Panc1 (cell line): ENCODE measurements around the gene HDAC1. TPM values are rescaled to one million over a fixed set of nuclear protein-coding genes. Genes with fewer than 3 reads are reported as not detected.
A peak's percentile ranks its signal among the peaks of the same experiment; 100 is the strongest.

Experiments used
- ATAC-seq: fragments of 200-7000 bp; cut with Tn5 transposase; 2 replicates; pipeline ENCODE4 v1.9.1; 2020; ENCODE audit warnings: mild to moderate bottlenecking, moderate library complexity
- BruUV-seq: library from RNA; stranded (reverse); fragments of 400-500 nt; replicated peaks from 2 replicates; lab custom pipeline; 2021; lab: Mats Ljungman, UMichigan
- CTCF ChIA-PET: fragments of 300-600 bp; sonication (Branson Sonifier 250); formaldehyde crosslinking; loops from one replicate; lab custom pipeline; 2022; ENCODE audit warnings: antibody characterized with exemption; lab: Charles Lee
- POLR2A ChIA-PET: fragments of 300-600 bp; sonication (Branson Sonifier 250); formaldehyde crosslinking; loops from one replicate; lab custom pipeline; 2022; ENCODE audit warnings: antibody characterized with exemption; lab: Charles Lee
- DNase-seq: peaks from one replicate; pipeline ENCODE4 v3.0.0-alpha.2; 2010; ENCODE audit warnings: low read depth, low spot score
- H3K27ac ChIP-seq: 2 replicates; pipeline ENCODE4 v1.5.1; 2011; ENCODE audit warnings: mild to moderate bottlenecking, low read length, inconsistent platforms
- H3K27me3 ChIP-seq: fragments of 200-500 bp; sonication (Bioruptor generic); 2 replicates; pipeline ENCODE4 v1.6.0; 2014; ENCODE audit warnings: low read length, inconsistent platforms; ENCODE audit not compliant: control insufficient read depth, insufficient read depth
- H3K36me3 ChIP-seq: fragments of 200-500 bp; sonication (Bioruptor generic); 2 replicates; pipeline ENCODE4 v1.5.1; 2014; ENCODE audit warnings: inconsistent platforms, mild to moderate bottlenecking, low read length, moderate library complexity; ENCODE audit not compliant: control insufficient read depth, insufficient read depth
- H3K4me1 ChIP-seq: 2 replicates; pipeline ENCODE4 v1.5.1; 2011; ENCODE audit warnings: inconsistent platforms, mild to moderate bottlenecking, low read length, moderate library complexity; ENCODE audit not compliant: control insufficient read depth, insufficient read depth
- H3K4me3 ChIP-seq, 2 experiments: 2 replicates each; pipeline ENCODE4 v1.5.1; 2011 to 2012; ENCODE audit warnings: low read depth in 2 of 2, low read length in 2 of 2, mild to moderate bottlenecking in 2 of 2, inconsistent platforms in 1 of 2, moderate library complexity in 1 of 2
- H3K9me3 ChIP-seq: fragments of 200-500 bp; sonication (Bioruptor generic); 2 replicates; pipeline ENCODE4 v1.5.1; 2014; ENCODE audit warnings: low read depth, mild to moderate bottlenecking, inconsistent platforms, low read length, moderate library complexity; ENCODE audit not compliant: control insufficient read depth, insufficient read depth
- POLR2AphosphoS5 ChIP-seq: IDR thresholded peaks from 2 replicates; pipeline ENCODE4 v1.6.1; 2012; ENCODE audit warnings: mild to moderate bottlenecking, low read depth, low read length, moderate library complexity
- SIN3A ChIP-seq: IDR thresholded peaks from 2 replicates; pipeline ENCODE4 v1.6.1; 2012; ENCODE audit warnings: low read depth, mild to moderate bottlenecking, low read length, moderate library complexity, borderline replicate concordance; ENCODE audit not compliant: insufficient read depth
- TCF7L2 ChIP-seq: IDR thresholded peaks from 2 replicates; pipeline ENCODE4 v1.6.1; 2011; ENCODE audit warnings: mild to moderate bottlenecking, low read depth, low read length, inconsistent platforms
- in situ Hi-C: cut with HindIII; loops from 2 replicates; pipeline ENCODE4 v1.10.0; 2016; ENCODE audit warnings: low sequenced_read_pairs, low pct_unique_long_range_greater_than_20kb
- intact Hi-C: fragments of 100-400 bp; cut with micrococcal nuclease; formaldehyde crosslinking; loops from one replicate; pipeline ENCODE4 v1.10.0; 2022; ENCODE audit not compliant: unreplicated experiment
- total RNA-seq: library from RNA; stranded (reverse); gene quantifications from one replicate; pipeline ENCODE4 v1.2.1, GENCODE V29; 2021; ENCODE audit not compliant: unreplicated experiment
- TF ChIP-seq, protein P1 (sequence below): fragments of 450-650 bp; IDR thresholded peaks from 2 replicates; pipeline ENCODE4 v1.5.1; 2017; ENCODE audit warnings: mild to moderate bottlenecking
- TF ChIP-seq, protein P2 (sequence below), 2 experiments: IDR thresholded peaks; 2 replicates each; pipeline ENCODE4 v1.6.1; 2011 to 2012; ENCODE audit warnings: low read depth in 2 of 2, control low read depth in 1 of 2, low read length in 1 of 2, mild to moderate bottlenecking in 1 of 2, moderate library complexity in 1 of 2; ENCODE audit not compliant: insufficient read depth in 1 of 2

HDAC1 gene
- total RNA-seq, 1 experiment from 2014 or later: 256 TPM

DNA sequence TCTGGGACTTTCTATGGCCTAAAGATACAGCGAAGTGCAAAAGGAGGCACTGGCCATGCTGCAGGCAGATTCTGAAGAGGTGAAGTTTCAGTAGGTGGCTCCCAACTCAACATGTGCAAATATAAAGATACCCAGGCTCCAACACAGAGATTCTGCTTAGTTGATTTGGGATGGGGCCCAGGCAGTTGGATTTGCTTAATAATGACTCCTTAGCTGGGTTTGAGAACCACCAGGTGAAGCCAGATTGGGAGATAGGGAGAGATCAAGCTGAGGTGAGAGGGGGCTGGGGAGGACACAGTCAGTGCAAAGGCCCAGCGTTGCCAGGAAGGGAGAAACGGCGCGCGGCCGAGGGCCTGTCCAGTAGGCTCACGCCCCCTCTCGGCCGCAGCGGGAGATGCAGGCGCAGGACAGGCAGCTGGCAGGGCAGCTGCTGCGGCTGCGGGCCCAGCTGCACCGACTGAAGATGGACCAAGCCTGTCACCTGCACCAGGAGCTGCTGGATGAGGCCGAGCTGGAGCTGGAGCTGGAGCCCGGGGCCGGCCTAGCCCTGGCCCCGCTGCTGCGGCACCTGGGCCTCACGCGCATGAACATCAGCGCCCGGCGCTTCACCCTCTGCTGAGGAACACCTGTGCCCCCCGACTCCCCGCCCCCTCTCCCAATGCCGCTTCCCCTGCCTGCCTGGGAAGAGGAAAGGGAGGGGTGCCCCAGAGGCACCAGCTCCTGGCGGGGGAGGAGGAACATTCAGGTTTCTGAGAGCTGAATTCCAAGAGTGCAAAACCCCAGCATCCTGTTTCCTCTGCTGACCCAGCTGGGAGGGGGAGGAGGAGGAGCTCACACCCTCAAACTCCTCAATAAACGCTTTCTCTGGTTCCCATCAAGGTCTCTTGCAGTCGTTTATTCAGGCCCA lies 43.6 kb upstream of the HDAC1 start:
- in situ Hi-C loops (no loop called here), intact Hi-C loops (no loop called here)
- Histone ChIP-seq H3K36me3 (no peaks in the 10 kb centered on the region), H3K4me3 (no peak overlapping the region), H3K9me3 (no peaks in the 10 kb centered on the region), H3K4me1 (peaks cover 5% of the 10 kb centered on the region), H3K27me3 (no peaks in the 10 kb centered on the region), H3K27ac (no peak overlapping the region)
- no peak for DNase-seq
- CTCF ChIA-PET: interaction anchor here (0.5 to 1.0 kb wide), 7 partner anchors 11 to 59 kb away, joined by 3 to 12 read pairs (median 4); no protein-coding TSS in a partner anchor
- POLR2A ChIA-PET: interaction anchor here (0.5 to 0.6 kb wide), 2 partner anchors 23 to 24 kb away, joined by 4 to 7 read pairs; no protein-coding TSS in a partner anchor
- no TSS peak for BruUV-seq
- ATAC-seq: peak; percentile 89
- TF ChIP-seq, protein P1, sequence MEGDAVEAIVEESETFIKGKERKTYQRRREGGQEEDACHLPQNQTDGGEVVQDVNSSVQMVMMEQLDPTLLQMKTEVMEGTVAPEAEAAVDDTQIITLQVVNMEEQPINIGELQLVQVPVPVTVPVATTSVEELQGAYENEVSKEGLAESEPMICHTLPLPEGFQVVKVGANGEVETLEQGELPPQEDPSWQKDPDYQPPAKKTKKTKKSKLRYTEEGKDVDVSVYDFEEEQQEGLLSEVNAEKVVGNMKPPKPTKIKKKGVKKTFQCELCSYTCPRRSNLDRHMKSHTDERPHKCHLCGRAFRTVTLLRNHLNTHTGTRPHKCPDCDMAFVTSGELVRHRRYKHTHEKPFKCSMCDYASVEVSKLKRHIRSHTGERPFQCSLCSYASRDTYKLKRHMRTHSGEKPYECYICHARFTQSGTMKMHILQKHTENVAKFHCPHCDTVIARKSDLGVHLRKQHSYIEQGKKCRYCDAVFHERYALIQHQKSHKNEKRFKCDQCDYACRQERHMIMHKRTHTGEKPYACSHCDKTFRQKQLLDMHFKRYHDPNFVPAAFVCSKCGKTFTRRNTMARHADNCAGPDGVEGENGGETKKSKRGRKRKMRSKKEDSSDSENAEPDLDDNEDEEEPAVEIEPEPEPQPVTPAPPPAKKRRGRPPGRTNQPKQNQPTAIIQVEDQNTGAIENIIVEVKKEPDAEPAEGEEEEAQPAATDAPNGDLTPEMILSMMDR: peak; percentile 96
- TF ChIP-seq SIN3A: no peak

- POLR2A ChIA-PET: interaction anchor here (0.6 to 0.7 kb wide), 2 partner anchors 11 to 52 kb away, joined by 12 to 14 read pairs; no protein-coding TSS in a partner anchor
- Histone ChIP-seq H3K4me1 (peaks cover 5% of the 10 kb centered on the region), H3K36me3 (no peaks in the 10 kb centered on the region), H3K27ac (no peak overlapping the region), H3K4me3 (no peak overlapping the region), H3K27me3 (no peaks in the 10 kb centered on the region), H3K9me3 (no peaks in the 10 kb centered on the region)
- TF ChIP-seq, protein P1: no peak
- TF ChIP-seq POLR2AphosphoS5 (no peak), SIN3A (no peak), TCF7L2 (no peak)
- TF ChIP-seq, protein P2, sequence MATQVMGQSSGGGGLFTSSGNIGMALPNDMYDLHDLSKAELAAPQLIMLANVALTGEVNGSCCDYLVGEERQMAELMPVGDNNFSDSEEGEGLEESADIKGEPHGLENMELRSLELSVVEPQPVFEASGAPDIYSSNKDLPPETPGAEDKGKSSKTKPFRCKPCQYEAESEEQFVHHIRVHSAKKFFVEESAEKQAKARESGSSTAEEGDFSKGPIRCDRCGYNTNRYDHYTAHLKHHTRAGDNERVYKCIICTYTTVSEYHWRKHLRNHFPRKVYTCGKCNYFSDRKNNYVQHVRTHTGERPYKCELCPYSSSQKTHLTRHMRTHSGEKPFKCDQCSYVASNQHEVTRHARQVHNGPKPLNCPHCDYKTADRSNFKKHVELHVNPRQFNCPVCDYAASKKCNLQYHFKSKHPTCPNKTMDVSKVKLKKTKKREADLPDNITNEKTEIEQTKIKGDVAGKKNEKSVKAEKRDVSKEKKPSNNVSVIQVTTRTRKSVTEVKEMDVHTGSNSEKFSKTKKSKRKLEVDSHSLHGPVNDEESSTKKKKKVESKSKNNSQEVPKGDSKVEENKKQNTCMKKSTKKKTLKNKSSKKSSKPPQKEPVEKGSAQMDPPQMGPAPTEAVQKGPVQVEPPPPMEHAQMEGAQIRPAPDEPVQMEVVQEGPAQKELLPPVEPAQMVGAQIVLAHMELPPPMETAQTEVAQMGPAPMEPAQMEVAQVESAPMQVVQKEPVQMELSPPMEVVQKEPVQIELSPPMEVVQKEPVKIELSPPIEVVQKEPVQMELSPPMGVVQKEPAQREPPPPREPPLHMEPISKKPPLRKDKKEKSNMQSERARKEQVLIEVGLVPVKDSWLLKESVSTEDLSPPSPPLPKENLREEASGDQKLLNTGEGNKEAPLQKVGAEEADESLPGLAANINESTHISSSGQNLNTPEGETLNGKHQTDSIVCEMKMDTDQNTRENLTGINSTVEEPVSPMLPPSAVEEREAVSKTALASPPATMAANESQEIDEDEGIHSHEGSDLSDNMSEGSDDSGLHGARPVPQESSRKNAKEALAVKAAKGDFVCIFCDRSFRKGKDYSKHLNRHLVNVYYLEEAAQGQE (IDR thresholded peaks at IDR 0.05; ENCODE audit: insufficient read depth in 1 of 2, low read depth in 2 of 2, low read length in 1 of 2): no peak
- ATAC-seq (no peak), DNase-seq (no peak)
- in situ Hi-C loops (no loop called here), intact Hi-C loops (no loop called here)
- CTCF ChIA-PET: no interaction called here
- no TSS peak for BruUV-seq
These were observed 41.9 kb upstream of the HDAC1 start for GRCh38 chr1:32249831-32250525.
